GM12865 (cell line): Measurements from ENCODE around the gene C1QTNF9.
"Not testable (repeated sequence)": the region's sequence is repeated elsewhere in the genome, so short reads cannot be mapped to it uniquely, and the experiment has no call there.

Experiments
- DNase-seq: peaks from one replicate; pipeline ENCODE4 v3.0.0; 2010; ENCODE audit warnings: low read depth
- H3K4me3 ChIP-seq: 2 replicates; pipeline ENCODE4 v1.5.1; 2011; ENCODE audit warnings: mild to moderate bottlenecking, low read depth, low read length, control low read depth
- CTCF ChIP-seq: IDR thresholded peaks from 2 replicates; pipeline ENCODE4 v1.5.1; 2011; ENCODE audit warnings: low read length, control low read depth, low read depth, inconsistent platforms; ENCODE audit not compliant: insufficient read depth; ENCODE audit errors: missing control alignments

The C1QTNF9 gene

GRCh38 chr13:24362435-24362952, 53.1 kb downstream of the C1QTNF9 start:
- no peak for TF ChIP-seq CTCF
- H3K4me3 ChIP-seq, result no peak overlapping the region
- DNase-seq, result no peak

- no peak overlapping the region for H3K4me3 ChIP-seq
- TF ChIP-seq CTCF, result no peak
- DNase-seq, result no peak
Observed at GRCh38 chr13:24365191-24365590, 55.8 kb downstream of the C1QTNF9 start.

- not testable (repeated sequence) for DNase-seq, H3K4me3 ChIP-seq
Observed at GRCh38 chr13:24366315-24366714, 56.9 kb downstream of the C1QTNF9 start.

GRCh38 chr13:24371273-24371672, 61.9 kb downstream of the C1QTNF9 start:
- DNase-seq, H3K4me3 ChIP-seq: not testable (repeated sequence)
